ENCODE results near the gene NUP107.

- TF ChIP-seq, protein P1, sequence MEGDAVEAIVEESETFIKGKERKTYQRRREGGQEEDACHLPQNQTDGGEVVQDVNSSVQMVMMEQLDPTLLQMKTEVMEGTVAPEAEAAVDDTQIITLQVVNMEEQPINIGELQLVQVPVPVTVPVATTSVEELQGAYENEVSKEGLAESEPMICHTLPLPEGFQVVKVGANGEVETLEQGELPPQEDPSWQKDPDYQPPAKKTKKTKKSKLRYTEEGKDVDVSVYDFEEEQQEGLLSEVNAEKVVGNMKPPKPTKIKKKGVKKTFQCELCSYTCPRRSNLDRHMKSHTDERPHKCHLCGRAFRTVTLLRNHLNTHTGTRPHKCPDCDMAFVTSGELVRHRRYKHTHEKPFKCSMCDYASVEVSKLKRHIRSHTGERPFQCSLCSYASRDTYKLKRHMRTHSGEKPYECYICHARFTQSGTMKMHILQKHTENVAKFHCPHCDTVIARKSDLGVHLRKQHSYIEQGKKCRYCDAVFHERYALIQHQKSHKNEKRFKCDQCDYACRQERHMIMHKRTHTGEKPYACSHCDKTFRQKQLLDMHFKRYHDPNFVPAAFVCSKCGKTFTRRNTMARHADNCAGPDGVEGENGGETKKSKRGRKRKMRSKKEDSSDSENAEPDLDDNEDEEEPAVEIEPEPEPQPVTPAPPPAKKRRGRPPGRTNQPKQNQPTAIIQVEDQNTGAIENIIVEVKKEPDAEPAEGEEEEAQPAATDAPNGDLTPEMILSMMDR (IDR thresholded peaks at IDR 0.05), result no peak
- TF ChIP-seq POLR2A (IDR thresholded peaks at IDR 0.05), result no peak
These were observed 78.9 kb downstream of the NUP107 start for GRCh38 chr12:68765696-68766095.
